NCI-H748 (cell line): ENCODE results near the gene RPAP2.

ENCODE experiments used
- DNase-seq: peaks from one replicate; lab custom pipeline; 2025; ENCODE audit not compliant: unreplicated experiment; lab: John Stamatoyannopoulos, UW

RPAP2 gene

DNA sequence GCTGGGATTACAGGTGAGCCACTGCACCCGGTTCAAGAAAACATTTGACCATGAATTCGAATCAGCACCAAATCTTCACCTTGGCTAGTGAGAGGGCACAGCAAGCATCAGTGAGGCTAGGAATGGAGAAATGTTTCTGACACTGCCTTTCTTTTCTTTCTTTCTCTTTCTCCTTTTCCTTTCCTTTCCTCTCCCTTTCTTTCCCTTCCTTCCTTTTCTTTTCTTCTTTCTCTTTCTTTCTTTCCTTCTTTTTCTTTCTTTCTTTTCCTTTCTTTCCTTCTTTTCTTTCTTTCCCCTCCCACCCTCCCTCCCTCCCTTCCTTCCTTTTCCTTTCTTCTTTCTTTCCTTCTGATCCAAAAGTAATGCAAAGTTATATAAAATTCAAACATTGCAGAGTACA lies 147.0 kb downstream of the RPAP2 start:
- no peak for DNase-seq

DNA sequence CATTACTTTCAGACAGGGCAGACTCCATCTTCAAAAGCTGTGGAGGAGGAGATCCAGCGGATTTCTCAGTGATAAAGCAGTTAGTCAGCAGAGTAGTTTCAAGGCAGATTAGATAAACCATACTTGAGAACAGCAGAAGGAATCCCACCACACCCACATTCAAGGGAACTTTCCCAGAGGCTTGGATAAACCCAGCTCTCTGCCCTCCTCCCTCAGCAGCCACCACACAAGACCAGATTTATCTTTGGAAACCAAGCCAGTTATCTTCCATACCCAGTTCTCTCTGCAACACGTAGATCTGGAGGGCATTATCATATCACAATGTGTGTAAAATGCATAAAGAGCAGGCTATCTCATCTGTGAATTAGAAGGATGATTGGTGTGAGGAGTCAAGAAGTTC lies 147.7 kb downstream of the RPAP2 start:
- no peak for DNase-seq

GRCh38 chr1:92447033-92447681 lies 148.3 kb downstream of the RPAP2 start:
- DNase-seq: no peak

GRCh38 chr1:92447976-92448375 lies 149.1 kb downstream of the RPAP2 start:
- DNase-seq: no peak
